ENCODE data around the gene TAGAP. TPM values are rescaled to one million over a fixed set of nuclear protein-coding genes. Genes with fewer than 3 reads are reported as not detected.

Gene TAGAP
- total RNA-seq, 4 donors from 2014 or later = 1.7 to 8.5 (median 3.3) TPM

- DNase-seq = no peak
- Histone ChIP-seq H3K4me3 (no peak overlapping the region), H3K9me3 (no peaks in the 10 kb centered on the region), H3K27ac (peak overlapping the region in 1 of 2 donors; percentile 49), H3K4me1 (no peaks in the 10 kb centered on the region), H3K36me3 (no peaks in the 10 kb centered on the region), H3K27me3 (no peaks in the 10 kb centered on the region)
- TF ChIP-seq CTCF (IDR thresholded peaks at IDR 0.05) (no peak), POLR2A (IDR thresholded peaks at IDR 0.05) (no peak)
- intact Hi-C loops (cut with DNase I; ENCODE audit: low total_unique reads) = no loop called here
These were observed 11.2 kb upstream of the TAGAP start for GRCh38 chr6:159056003-159056402.

GRCh38 chr6:159053781-159054398, 9.1 kb upstream of the TAGAP start:
- no peaks in the 10 kb centered on the region for H3K4me1 ChIP-seq
- intact Hi-C loops (cut with DNase I; ENCODE audit: low total_unique reads) = no loop called here
- no peak for TF ChIP-seq POLR2A (IDR thresholded peaks at IDR 0.05)
- TF ChIP-seq CTCF (IDR thresholded peaks at IDR 0.05) = no peak
- H3K4me3 ChIP-seq = no peak overlapping the region
- no peak overlapping the region for H3K27ac ChIP-seq
- H3K36me3 ChIP-seq = no peaks in the 10 kb centered on the region
- no peak for DNase-seq
- no peaks in the 10 kb centered on the region for H3K9me3 ChIP-seq
- no peaks in the 10 kb centered on the region for H3K27me3 ChIP-seq

- H3K9me3 ChIP-seq = no peaks in the 10 kb centered on the region
- H3K36me3 ChIP-seq = no peaks in the 10 kb centered on the region
- no peak overlapping the region for H3K4me3 ChIP-seq
- intact Hi-C loops (cut with DNase I; ENCODE audit: low total_unique reads) = no loop called here
- H3K27ac ChIP-seq = no peak overlapping the region
- H3K4me1 ChIP-seq = no peaks in the 10 kb centered on the region
- DNase-seq = no peak
- TF ChIP-seq CTCF (IDR thresholded peaks at IDR 0.05) = no peak
- no peak for TF ChIP-seq POLR2A (IDR thresholded peaks at IDR 0.05)
- no peaks in the 10 kb centered on the region for H3K27me3 ChIP-seq
These were observed 7.9 kb upstream of the TAGAP start for GRCh38 chr6:159052720-159053119.

- H3K4me3 ChIP-seq = no peak overlapping the region
- intact Hi-C loops (cut with DNase I; ENCODE audit: low total_unique reads) = loop anchor here (10.0 kb wide), 1 partner anchor 57 kb away; no protein-coding TSS in a partner anchor
- no peaks in the 10 kb centered on the region for H3K9me3 ChIP-seq
- TF ChIP-seq POLR2A (IDR thresholded peaks at IDR 0.05) (no peak), CTCF (IDR thresholded peaks at IDR 0.05) (no peak)
- no peaks in the 10 kb centered on the region for H3K4me1 ChIP-seq
- no peaks in the 10 kb centered on the region for H3K36me3 ChIP-seq
- no peaks in the 10 kb centered on the region for H3K27me3 ChIP-seq
- H3K27ac ChIP-seq = no peak overlapping the region
- DNase-seq = no peak
These were observed 3.3 kb upstream of the TAGAP start for GRCh38 chr6:159047891-159048685.

GRCh38 chr6:159045801-159046200, 1.0 kb upstream of the TAGAP start:
- Histone ChIP-seq H3K9me3 (no peaks in the 10 kb centered on the region), H3K36me3 (no peaks in the 10 kb centered on the region), H3K27ac (no peak overlapping the region), H3K27me3 (no peaks in the 10 kb centered on the region), H3K4me3 (no peak overlapping the region), H3K4me1 (no peaks in the 10 kb centered on the region)
- no peak for DNase-seq
- intact Hi-C loops (cut with DNase I; ENCODE audit: low total_unique reads) = loop anchor here (10.0 kb wide), 1 partner anchor 59 kb away; no protein-coding TSS in a partner anchor
- TF ChIP-seq POLR2A (IDR thresholded peaks at IDR 0.05) (no peak), CTCF (IDR thresholded peaks at IDR 0.05) (no peak)
